Measurements from ENCODE around the gene OSBPL6. TPM values are rescaled to one million over a fixed set of nuclear protein-coding genes. Genes with fewer than 3 reads are reported as not detected.

OSBPL6 gene
- total RNA-seq, 1 experiment from 2014 or later = 4.6 TPM

DNA sequence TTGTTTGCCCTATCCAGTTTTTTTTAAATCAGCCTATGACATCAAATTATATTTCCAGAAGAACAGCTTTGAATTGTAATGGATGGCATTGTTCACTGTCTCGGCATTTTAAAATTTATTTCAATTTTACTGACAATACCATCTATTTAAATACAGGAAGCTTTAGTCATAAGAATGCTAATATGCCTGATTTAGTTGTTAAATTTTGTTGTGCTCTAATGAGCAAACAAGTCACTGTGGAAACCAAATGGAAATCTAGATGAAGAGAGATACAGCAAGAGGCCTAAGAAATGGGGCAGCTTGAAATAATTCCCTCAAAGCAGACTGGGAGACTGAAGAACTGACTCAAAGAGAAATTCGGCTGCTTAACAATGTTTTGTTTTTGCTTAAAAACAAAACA lies 76.8 kb downstream of the OSBPL6 start:
- Histone ChIP-seq H3K9me3 (ENCODE audit: control insufficient read depth, low read depth, low read length) (no peaks in the 10 kb centered on the region), H2BK15ac (ENCODE audit: low read depth, low read length) (no peak overlapping the region), H3K27ac (ENCODE audit: insufficient read length, low read depth, low read length) (no peak overlapping the region), H3T11ph (ENCODE audit: low read length) (no peak overlapping the region), H3K23ac (ENCODE audit: insufficient read length, low read depth, low read length) (no peak overlapping the region), H4K8ac (replicated peaks; ENCODE audit: insufficient read length, low read depth, low read length) (no peak overlapping the region), H3K23me2 (ENCODE audit: insufficient read length, low read depth, low read length, poor library complexity, severe bottlenecking) (no peaks in the 10 kb centered on the region), H4K20me1 (ENCODE audit: control insufficient read depth, insufficient read depth, insufficient read length) (no peaks in the 10 kb centered on the region), H3K14ac (ENCODE audit: insufficient read depth, low read length) (no peak overlapping the region), H3K4me1 (ENCODE audit: insufficient read depth, low read length) (peaks cover 4% of the 10 kb centered on the region; the same call in 1 of the 2 replicates), H3K4me2 (ENCODE audit: insufficient read depth, insufficient read length, low read length) (no peak overlapping the region), H4K5ac (ENCODE audit: insufficient read length, low read depth, low read length) (no peak overlapping the region), H3K79me1 (ENCODE audit: insufficient read depth, low read depth, low read length, poor library complexity, severe bottlenecking) (no peaks in the 10 kb centered on the region), H2BK20ac (ENCODE audit: low read depth, low read length, poor library complexity, severe bottlenecking) (no peak overlapping the region), H3K79me2 (ENCODE audit: insufficient read depth, low read length) (no peaks in the 10 kb centered on the region), H3K56ac (ENCODE audit: insufficient read length, low read depth, low read length) (no peak overlapping the region), H3K18ac (ENCODE audit: insufficient read length, low read depth, low read length) (no peak overlapping the region), H2BK5ac (ENCODE audit: insufficient read length, low read length) (no peak overlapping the region), H2BK12ac (ENCODE audit: insufficient read length, low read depth, low read length) (no peak overlapping the region), H2AFZ (ENCODE audit: low read length) (no peak overlapping the region), H2BK120ac (ENCODE audit: low read depth, low read length, poor library complexity, severe bottlenecking) (no peak overlapping the region), H4K91ac (ENCODE audit: insufficient read length, low read depth, low read length) (no peak overlapping the region), H3K4ac (ENCODE audit: low read depth, low read length) (no peak overlapping the region), H3K9ac (ENCODE audit: extremely low read depth, insufficient read length, low read length) (no peak overlapping the region), H3K27me3 (ENCODE audit: insufficient read depth, low read length) (no peaks in the 10 kb centered on the region), H2AK5ac (ENCODE audit: insufficient read length, low read length) (no peak overlapping the region)
- no peak for DNase-seq
- no peak overlapping the region for H3K27ac Mint-ChIP-seq
- TF ChIP-seq, protein P1, sequence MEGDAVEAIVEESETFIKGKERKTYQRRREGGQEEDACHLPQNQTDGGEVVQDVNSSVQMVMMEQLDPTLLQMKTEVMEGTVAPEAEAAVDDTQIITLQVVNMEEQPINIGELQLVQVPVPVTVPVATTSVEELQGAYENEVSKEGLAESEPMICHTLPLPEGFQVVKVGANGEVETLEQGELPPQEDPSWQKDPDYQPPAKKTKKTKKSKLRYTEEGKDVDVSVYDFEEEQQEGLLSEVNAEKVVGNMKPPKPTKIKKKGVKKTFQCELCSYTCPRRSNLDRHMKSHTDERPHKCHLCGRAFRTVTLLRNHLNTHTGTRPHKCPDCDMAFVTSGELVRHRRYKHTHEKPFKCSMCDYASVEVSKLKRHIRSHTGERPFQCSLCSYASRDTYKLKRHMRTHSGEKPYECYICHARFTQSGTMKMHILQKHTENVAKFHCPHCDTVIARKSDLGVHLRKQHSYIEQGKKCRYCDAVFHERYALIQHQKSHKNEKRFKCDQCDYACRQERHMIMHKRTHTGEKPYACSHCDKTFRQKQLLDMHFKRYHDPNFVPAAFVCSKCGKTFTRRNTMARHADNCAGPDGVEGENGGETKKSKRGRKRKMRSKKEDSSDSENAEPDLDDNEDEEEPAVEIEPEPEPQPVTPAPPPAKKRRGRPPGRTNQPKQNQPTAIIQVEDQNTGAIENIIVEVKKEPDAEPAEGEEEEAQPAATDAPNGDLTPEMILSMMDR (conservative IDR thresholded peaks at IDR 0.05) = no peak
- no CpG with 5 or more reads among the region's 2 CpGs for WGBS (ENCODE audit: extremely low coverage, insufficient read length, low lambda C conversion rate)
- H3K27me3 Mint-ChIP-seq (ENCODE audit: low read depth) = no peaks in the 10 kb centered on the region
- no peak overlapping the region for H3K4me3 Mint-ChIP-seq
- no peaks in the 10 kb centered on the region for H3K9me3 Mint-ChIP-seq
- H3K4me1 Mint-ChIP-seq = peaks cover 24 to 25% of the 10 kb centered on the region in 2 experiments
- no peaks in the 10 kb centered on the region; a peak in 1 of 7 replicates for H3K36me3 Mint-ChIP-seq (ENCODE audit: insufficient read depth in 1 of 3, low read depth in 3 of 3)

All from H9 (cell line).